IMR-90 (cell line): ENCODE measurements around the gene KPNA1. TPM values are rescaled to one million over a fixed set of nuclear protein-coding genes. Genes with fewer than 3 reads are reported as not detected.

ENCODE experiments used
- ATAC-seq: fragments of 200-7000 bp; cut with Tn5 transposase; 2 replicates; pipeline ENCODE4 v1.9.1; 2020; ENCODE audit warnings: low read depth, mild to moderate bottlenecking, moderate library complexity
- BruUV-seq: library from RNA; stranded (reverse); fragments of 400-500 nt; replicated peaks from 2 replicates; lab custom pipeline; 2021; lab: Mats Ljungman, UMichigan
- CTCF ChIA-PET: fragments of 300-600 bp; formaldehyde crosslinking; extraction: SDS; loops from one replicate; lab custom pipeline; 2021; ENCODE audit warnings: antibody characterized with exemption; lab: Yijun Ruan, JAX
- POLR2A ChIA-PET: fragments of 300-600 bp; sonication (Branson Sonifier 250); formaldehyde crosslinking; loops from one replicate; lab custom pipeline; 2022; ENCODE audit warnings: antibody characterized with exemption; ENCODE audit not compliant: unreplicated experiment; lab: Charles Lee
- DNase-seq: peaks from one replicate; pipeline ENCODE4 v3.0.0; 2013
- H2AFZ ChIP-seq: replicated peaks from 2 replicates; pipeline ENCODE3; 2013; ENCODE audit warnings: low read length, mild to moderate bottlenecking; ENCODE audit not compliant: poor library complexity
- H2AK5ac ChIP-seq: 2 replicates; pipeline ENCODE4 v1.6.1; 2013; ENCODE audit warnings: low read depth, low read length, inconsistent platforms
- H2AK9ac ChIP-seq: replicated peaks from 2 replicates; pipeline ENCODE3; 2013; ENCODE audit warnings: mild to moderate bottlenecking, low read depth, low read length, moderate library complexity; ENCODE audit not compliant: poor library complexity
- H2BK120ac ChIP-seq: 2 replicates; pipeline ENCODE4 v1.6.1; 2013; ENCODE audit warnings: low read depth, low read length, inconsistent platforms
- H2BK15ac ChIP-seq: 3 replicates; pipeline ENCODE4 v1.6.1; 2013; ENCODE audit warnings: low read depth, low read length, inconsistent platforms
- H2BK20ac ChIP-seq: 2 replicates; pipeline ENCODE4 v1.6.1; 2013; ENCODE audit warnings: low read depth, mild to moderate bottlenecking, inconsistent platforms, low read length, moderate library complexity
- H2BK5ac ChIP-seq: 2 replicates; pipeline ENCODE4 v1.6.1; 2013; ENCODE audit warnings: mild to moderate bottlenecking, low read depth, low read length, inconsistent platforms; ENCODE audit not compliant: poor library complexity, severe bottlenecking
- H3K14ac ChIP-seq: replicated peaks from 2 replicates; pipeline ENCODE4 v1.6.1; 2013; ENCODE audit warnings: low read depth, low read length, inconsistent platforms
- H3K18ac ChIP-seq: 2 replicates; pipeline ENCODE4 v1.6.1; 2013; ENCODE audit warnings: low read depth, low read length, control low read depth
- H3K23ac ChIP-seq: 2 replicates; pipeline ENCODE4 v1.6.1; 2013; ENCODE audit warnings: low read depth, low read length, inconsistent platforms
- H3K27ac ChIP-seq: 2 replicates; pipeline ENCODE4 v1.5.1; 2013; ENCODE audit warnings: mild to moderate bottlenecking, control low read depth, low read length; ENCODE audit not compliant: insufficient read depth
- H3K27me3 ChIP-seq: 2 replicates; pipeline ENCODE4 v1.6.1; 2013; ENCODE audit warnings: low read length; ENCODE audit not compliant: control insufficient read depth, insufficient read depth
- H3K36me3 ChIP-seq: 2 replicates; pipeline ENCODE4 v1.6.1; 2013; ENCODE audit warnings: low read length, mixed read lengths; ENCODE audit not compliant: control insufficient read depth, insufficient read depth
- H3K4ac ChIP-seq: 2 replicates; pipeline ENCODE4 v1.6.1; 2013; ENCODE audit warnings: low read depth, low read length, inconsistent platforms
- H3K4me1 ChIP-seq: 2 replicates; pipeline ENCODE4 v1.6.1; 2013; ENCODE audit warnings: low read length, mixed read lengths; ENCODE audit not compliant: control insufficient read depth, insufficient read depth
- H3K4me2 ChIP-seq: 2 replicates; pipeline ENCODE4 v1.6.1; 2013; ENCODE audit warnings: low read depth, mild to moderate bottlenecking, control low read depth, low read length, moderate library complexity
- H3K4me3 ChIP-seq: 2 replicates; pipeline ENCODE4 v1.5.1; 2013; ENCODE audit warnings: low read depth, mild to moderate bottlenecking, control low read depth, low read length, moderate library complexity; ENCODE audit not compliant: insufficient read depth
- H3K56ac ChIP-seq: 2 replicates; pipeline ENCODE4 v1.6.1; 2013; ENCODE audit warnings: low read length, inconsistent platforms; ENCODE audit not compliant: insufficient read depth; ENCODE audit errors: extremely low read depth
- H3K79me1 ChIP-seq, 2 experiments: 2 replicates each; pipeline ENCODE4 v1.6.1; 2013; ENCODE audit warnings: low read length in 2 of 2, inconsistent platforms in 1 of 2, low read depth in 1 of 2
- H3K9ac ChIP-seq: 2 replicates; pipeline ENCODE4 v1.6.1; 2013; ENCODE audit warnings: low read depth, low read length, control low read depth
- H3K9me1 ChIP-seq: 2 replicates; pipeline ENCODE4 v1.6.1; 2013; ENCODE audit warnings: low read length, inconsistent platforms; ENCODE audit not compliant: insufficient read depth
- H3K9me3 ChIP-seq: 2 replicates; pipeline ENCODE4 v1.6.1; 2013; ENCODE audit warnings: low read length; ENCODE audit not compliant: control insufficient read depth, insufficient read depth
- H4K20me1 ChIP-seq: 2 replicates; pipeline ENCODE4 v1.6.1; 2013; ENCODE audit warnings: low read length, inconsistent platforms; ENCODE audit not compliant: insufficient read depth
- H4K5ac ChIP-seq: 2 replicates; pipeline ENCODE4 v1.6.1; 2013; ENCODE audit warnings: mild to moderate bottlenecking, low read depth, low read length, control low read depth
- H4K8ac ChIP-seq, 2 experiments: 2 replicates each; pipeline ENCODE4 v1.6.1; 2013; ENCODE audit warnings: low read depth in 2 of 2, low read length in 2 of 2, control low read depth in 1 of 2, inconsistent platforms in 1 of 2
- H4K91ac ChIP-seq: 2 replicates; pipeline ENCODE4 v1.6.1; 2013; ENCODE audit warnings: low read depth, low read length, inconsistent platforms; ENCODE audit not compliant: insufficient read depth
- BHLHE40 ChIP-seq: fragments of 150-350 bp; IDR thresholded peaks from 2 replicates; pipeline ENCODE4 v1.6.1; 2016; ENCODE audit warnings: mild to moderate bottlenecking, low read depth, low read length
- CEBPB ChIP-seq: IDR thresholded peaks from 2 replicates; pipeline ENCODE4 v1.6.1; 2012; ENCODE audit warnings: low read depth, low read length, improper control_type of control experiment
- CHD1 ChIP-seq: IDR thresholded peaks from 2 replicates; pipeline ENCODE4 v1.6.1; 2012; ENCODE audit warnings: low read depth, low read length, improper control_type of control experiment
- CTCF ChIP-seq: conservative IDR thresholded peaks from 2 replicates; pipeline ENCODE4 v1.5.1; 2012; ENCODE audit warnings: mild to moderate bottlenecking, low read depth, low read length, improper control_type of control experiment
- ELK1 ChIP-seq: fragments of 150-350 bp; IDR thresholded peaks from 2 replicates; pipeline ENCODE4 v1.6.1; 2016; ENCODE audit warnings: low read depth, mild to moderate bottlenecking, low read length, moderate library complexity, borderline replicate concordance
- FOS ChIP-seq: fragments of 150-350 bp; IDR thresholded peaks from 2 replicates; pipeline ENCODE4 v1.6.1; 2016; ENCODE audit warnings: low read depth, low read length
- MAFK ChIP-seq: IDR thresholded peaks from 2 replicates; pipeline ENCODE4 v1.6.1; 2012; ENCODE audit warnings: low read depth, low read length, improper control_type of control experiment
- MXI1 ChIP-seq: IDR thresholded peaks from 2 replicates; pipeline ENCODE4 v1.6.1; 2012; ENCODE audit warnings: low read depth, mild to moderate bottlenecking, low read length, moderate library complexity, borderline replicate concordance
- NFE2L2 ChIP-seq: fragments of 150-350 bp; IDR thresholded peaks from 2 replicates; pipeline ENCODE4 v1.6.1; 2016; ENCODE audit warnings: low read depth, mild to moderate bottlenecking, low read length
- POLR2A ChIP-seq: IDR thresholded peaks from 2 replicates; pipeline ENCODE4 v1.6.1; 2012; ENCODE audit warnings: mild to moderate bottlenecking, low read depth, low read length
- RAD21 ChIP-seq: IDR thresholded peaks from 2 replicates; pipeline ENCODE4 v1.6.1; 2012; ENCODE audit warnings: low read length, improper control_type of control experiment
- RFX5 ChIP-seq: IDR thresholded peaks from 2 replicates; pipeline ENCODE4 v1.8.0; 2012; ENCODE audit warnings: low read depth, mild to moderate bottlenecking, low read length, moderate library complexity
- SMC3 ChIP-seq: fragments of 150-350 bp; IDR thresholded peaks from 2 replicates; pipeline ENCODE4 v1.6.1; 2016; ENCODE audit warnings: low read depth, mild to moderate bottlenecking, antibody characterized with exemption, low read length, moderate library complexity
- WGBS, 2 experiments: methylation state at CpG; one replicate each; pipeline versions ENCODE4 v1.1.5 to v1.1.7; 2013; ENCODE audit warnings: missing lambda C conversion rate in 2 of 2; ENCODE audit not compliant: insufficient read length in 1 of 2; ENCODE audit errors: extremely low coverage in 2 of 2; 5-methylcytosine and 5-hydroxymethylcytosine counted together
- dilution Hi-C: fragments of 300-500 bp; cut with HindIII; formaldehyde crosslinking; loops from one replicate; pipeline ENCODE4 v1.14.3; 2018; ENCODE audit warnings: low sequenced_read_pairs; ENCODE audit not compliant: unreplicated experiment
- in situ Hi-C: fragments of 300-500 bp; cut with MboI; formaldehyde crosslinking; loops from 3 replicates; pipeline ENCODE4 v1.14.3; 2019; ENCODE audit warnings: low sequenced_read_pairs, inconsistent platforms, mixed read lengths
- intact Hi-C: fragments of 100-400 bp; cut with micrococcal nuclease; formaldehyde crosslinking; loops from 2 replicates; pipeline ENCODE4 v1.10.0; 2022
- polyA plus RNA-seq, 3 experiments: library from polyadenylated mRNA; depleted of rRNA; stranded (reverse); fragments of >200 nt; gene quantifications; 2 replicates each; pipeline ENCODE4 v1.2.3, GENCODE V29; 2012; ENCODE audit warnings: low replicate concordance in 1 of 3
- total RNA-seq: library from RNA; depleted of rRNA; stranded (reverse); fragments of >200 nt; gene quantifications from 2 replicates; pipeline ENCODE4 v1.2.3, GENCODE V29; 2012
- TF ChIP-seq, protein P1 (sequence below): fragments of 150-350 bp; IDR thresholded peaks from 2 replicates; pipeline ENCODE4 v1.6.1; 2017; ENCODE audit warnings: mild to moderate bottlenecking, antibody characterized with exemption, low read length, low read depth

Gene KPNA1
- total and polyA plus RNA-seq, 2 of the 4 experiments (the other 2 are of a cell fraction): 30.6 to 112 TPM

- H3K4me1 ChIP-seq: peaks cover 2% of the 10 kb centered on the region
- H3K27me3 ChIP-seq: no peaks in the 10 kb centered on the region
- no peak within 1 kb of the TSS for H2BK20ac ChIP-seq
- peak within 1 kb of the TSS; percentile 92 for H4K5ac ChIP-seq
- peak within 1 kb of the TSS; percentile 86 for H3K9ac ChIP-seq
- no peaks in the 10 kb centered on the region for H3K36me3 ChIP-seq
- POLR2A ChIA-PET: no interaction called here
- H3K18ac ChIP-seq: peak within 1 kb of the TSS; percentile 74
- ATAC-seq (peak; percentile 92), DNase-seq (peak; percentile 96)
- peak within 1 kb of the TSS; percentile 84 for H2AK9ac ChIP-seq
- H4K8ac ChIP-seq: peak within 1 kb of the TSS; percentile 77 to 99
- H3K9me1 ChIP-seq: peaks cover 3% of the 10 kb centered on the region
- peak within 1 kb of the TSS; percentile 68 for H3K4me3 ChIP-seq
- peak within 1 kb of the TSS; percentile 87 for H3K4ac ChIP-seq
- H3K9me3 ChIP-seq: no peaks in the 10 kb centered on the region
- no peaks in the 10 kb centered on the region for H4K20me1 ChIP-seq
- 0% methylated on average over 11 of the region's 48 CpGs; no CpG with 5 or more reads in 1 of the 2 experiments for WGBS, 2 experiments
- peaks cover 26 to 49% of the 10 kb centered on the region in 2 experiments for H3K79me1 ChIP-seq
- H3K27ac ChIP-seq: peak within 1 kb of the TSS; percentile 84
- peak within 1 kb of the TSS; percentile 59 for H2AK5ac ChIP-seq
- H2BK5ac ChIP-seq: peak within 1 kb of the TSS; percentile 94
- in situ Hi-C loops (no loop called here), dilution Hi-C loops (no loop called here), intact Hi-C loops (no loop called here)
- no peak within 1 kb of the TSS for H2BK15ac ChIP-seq
- H3K4me2 ChIP-seq: peak within 1 kb of the TSS; percentile 93
- peak within 1 kb of the TSS; percentile 77 for H3K23ac ChIP-seq
- H2AFZ ChIP-seq: peak within 1 kb of the TSS; percentile 92
- H4K91ac ChIP-seq: peak within 1 kb of the TSS; percentile 89
- CTCF ChIA-PET: interaction anchor here (1.0 kb wide), 1 partner anchor 32 kb away, joined by 3 read pairs; the partner anchor contains the start of genes FAM162A and MIX23
- H3K14ac ChIP-seq: peak within 1 kb of the TSS; percentile 95
- peak within 1 kb of the TSS; percentile 42; the same call in 1 of the 2 replicates for H2BK120ac ChIP-seq
- H3K56ac ChIP-seq: peak within 1 kb of the TSS; percentile 95
- BruUV-seq: TSS peak; percentile 76
- TF ChIP-seq NFE2L2 (no peak), SMC3 (no peak), ELK1 (no peak), RFX5 (no peak), BHLHE40 (0 out of 2 replicates have a peak, but pooled peaks have one; percentile 37), RAD21 (no peak), FOS (no peak), CTCF (no peak), CEBPB (no peak), POLR2A (peak; percentile 95), MXI1 (peak; percentile 68), MAFK (no peak; the same call in 1 of the 2 replicates), CHD1 (no peak)
- TF ChIP-seq, protein P1, sequence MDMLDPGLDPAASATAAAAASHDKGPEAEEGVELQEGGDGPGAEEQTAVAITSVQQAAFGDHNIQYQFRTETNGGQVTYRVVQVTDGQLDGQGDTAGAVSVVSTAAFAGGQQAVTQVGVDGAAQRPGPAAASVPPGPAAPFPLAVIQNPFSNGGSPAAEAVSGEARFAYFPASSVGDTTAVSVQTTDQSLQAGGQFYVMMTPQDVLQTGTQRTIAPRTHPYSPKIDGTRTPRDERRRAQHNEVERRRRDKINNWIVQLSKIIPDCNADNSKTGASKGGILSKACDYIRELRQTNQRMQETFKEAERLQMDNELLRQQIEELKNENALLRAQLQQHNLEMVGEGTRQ: peak; percentile 31; the same call in 1 of the 2 replicates
Measured at GRCh38 chr3:122415762-122416654, 98.7 kb downstream of the KPNA1 start, which contains the start of gene WDR5B. Gene WDR5B (minus strand): TSS chr3:122416062. CDS start chr3:122415528, 534 bp downstream.
